BJ (cell line): ENCODE results near the gene GPRC5B. TPM values are rescaled to one million over a fixed set of nuclear protein-coding genes. Genes with fewer than 3 reads are reported as not detected.

ENCODE experiments used
- CTCF ChIA-PET: fragments of 350-600 bp; formaldehyde crosslinking; extraction: SDS; loops from one replicate; lab custom pipeline; 2021; ENCODE audit warnings: antibody characterized with exemption, inconsistent platforms; lab: Yijun Ruan, JAX
- POLR2A ChIA-PET: fragments of 300-600 bp; sonication (Branson Sonifier 250); formaldehyde crosslinking; extraction: SDS; loops from one replicate; lab custom pipeline; 2021; ENCODE audit warnings: antibody characterized with exemption; lab: Charles Lee
- DNase-seq: peaks from one replicate; pipeline ENCODE4 v3.0.0-alpha.2; 2011; ENCODE audit warnings: low read depth
- H3K27me3 ChIP-seq: 2 replicates; pipeline ENCODE4 v1.6.0; 2011; ENCODE audit warnings: low read length; ENCODE audit not compliant: control insufficient read depth, insufficient read depth
- H3K36me3 ChIP-seq: 2 replicates; pipeline ENCODE4 v1.5.1; 2011; ENCODE audit warnings: low read length; ENCODE audit not compliant: control insufficient read depth, insufficient read depth
- H3K4me3 ChIP-seq: 2 replicates; pipeline ENCODE4 v1.5.1; 2011; ENCODE audit warnings: low read depth, mild to moderate bottlenecking, control low read depth, low read length
- polyA plus RNA-seq: library from polyadenylated mRNA; depleted of rRNA; stranded (reverse); fragments of >200 nt; gene quantifications from 2 replicates; pipeline ENCODE4 v1.2.3, GENCODE V29; 2011
- TF ChIP-seq, protein P1 (sequence below): IDR thresholded peaks from 2 replicates; pipeline ENCODE4 v1.5.1; 2011; ENCODE audit warnings: low read depth, mild to moderate bottlenecking, control low read depth, inconsistent platforms, low read length, moderate library complexity; ENCODE audit not compliant: insufficient read depth

Gene GPRC5B
- polyA plus RNA-seq, 1 experiment: 0.33 TPM

- Histone ChIP-seq H3K36me3 (no peaks in the 10 kb centered on the region), H3K4me3 (peak overlapping the region; percentile 50), H3K27me3 (peaks cover 15% of the 10 kb centered on the region)
- TF ChIP-seq, protein P1, sequence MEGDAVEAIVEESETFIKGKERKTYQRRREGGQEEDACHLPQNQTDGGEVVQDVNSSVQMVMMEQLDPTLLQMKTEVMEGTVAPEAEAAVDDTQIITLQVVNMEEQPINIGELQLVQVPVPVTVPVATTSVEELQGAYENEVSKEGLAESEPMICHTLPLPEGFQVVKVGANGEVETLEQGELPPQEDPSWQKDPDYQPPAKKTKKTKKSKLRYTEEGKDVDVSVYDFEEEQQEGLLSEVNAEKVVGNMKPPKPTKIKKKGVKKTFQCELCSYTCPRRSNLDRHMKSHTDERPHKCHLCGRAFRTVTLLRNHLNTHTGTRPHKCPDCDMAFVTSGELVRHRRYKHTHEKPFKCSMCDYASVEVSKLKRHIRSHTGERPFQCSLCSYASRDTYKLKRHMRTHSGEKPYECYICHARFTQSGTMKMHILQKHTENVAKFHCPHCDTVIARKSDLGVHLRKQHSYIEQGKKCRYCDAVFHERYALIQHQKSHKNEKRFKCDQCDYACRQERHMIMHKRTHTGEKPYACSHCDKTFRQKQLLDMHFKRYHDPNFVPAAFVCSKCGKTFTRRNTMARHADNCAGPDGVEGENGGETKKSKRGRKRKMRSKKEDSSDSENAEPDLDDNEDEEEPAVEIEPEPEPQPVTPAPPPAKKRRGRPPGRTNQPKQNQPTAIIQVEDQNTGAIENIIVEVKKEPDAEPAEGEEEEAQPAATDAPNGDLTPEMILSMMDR: no peak
- ChIA-PET CTCF (interaction anchor here (0.7 to 8.4 kb wide), 6 partner anchors 15 to 301 kb away, joined by 3 to 178 read pairs (median 4); partner anchors contain the start of genes IQCK and KNOP1), POLR2A (interaction anchor here (0.6 kb wide), 1 partner anchor 767 kb away, joined by 4 read pairs; no protein-coding TSS in a partner anchor)
- no peak for DNase-seq
Measured at GRCh38 chr16:19883966-19884485, 622 bp downstream of the GPRC5B start.

DNA sequence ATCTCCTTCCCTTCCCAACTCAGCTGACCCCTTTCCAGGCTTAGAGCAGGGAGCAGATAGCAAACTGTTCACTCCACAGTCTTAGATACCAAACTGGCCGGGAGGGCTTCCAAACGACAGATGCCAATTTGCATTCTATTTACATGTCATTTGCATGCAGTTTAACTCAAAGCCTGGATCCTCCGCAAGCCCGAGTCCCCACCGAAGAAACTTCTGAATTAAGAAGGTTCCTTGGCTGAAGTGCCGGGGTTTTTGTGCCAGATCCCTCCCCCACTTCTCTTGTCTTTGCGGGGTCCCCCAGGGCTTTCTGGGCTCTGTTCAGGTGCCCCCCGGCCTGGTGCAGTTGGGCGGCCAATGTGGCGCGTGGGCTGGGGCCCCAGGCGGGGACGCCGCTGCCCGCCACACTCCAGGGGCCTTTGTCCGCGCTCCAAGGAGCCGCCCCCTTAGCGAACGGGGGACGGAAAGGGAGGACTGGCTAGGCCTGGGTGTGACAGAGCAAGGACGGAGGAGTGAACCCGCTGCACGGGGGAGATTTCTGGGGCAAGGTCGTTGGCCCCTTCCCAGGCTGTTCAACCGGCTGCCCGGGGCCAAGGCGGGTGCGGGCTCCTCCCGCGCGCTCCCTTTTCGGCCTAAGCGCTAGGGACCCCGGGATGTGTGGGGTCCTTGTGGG lies 1.2 kb downstream of the GPRC5B start:
- H3K36me3 ChIP-seq: no peaks in the 10 kb centered on the region
- ChIA-PET CTCF (interaction anchor here (1.0 to 8.4 kb wide), 4 partner anchors 16 to 324 kb away, joined by 3 to 178 read pairs (median 4); no protein-coding TSS in a partner anchor), POLR2A (interaction anchor here (0.6 kb wide), 1 partner anchor 766 kb away, joined by 4 read pairs; no protein-coding TSS in a partner anchor)
- H3K27me3 ChIP-seq: peaks cover 15% of the 10 kb centered on the region
- DNase-seq: no peak
- peak overlapping the region; percentile 50 for H3K4me3 ChIP-seq
- TF ChIP-seq, protein P1: no peak

- TF ChIP-seq, protein P1: no peak
- no peak for DNase-seq
- H3K4me3 ChIP-seq: no peak overlapping the region
- no peaks in the 10 kb centered on the region for H3K36me3 ChIP-seq
- H3K27me3 ChIP-seq: peaks cover 15% of the 10 kb centered on the region
- ChIA-PET CTCF (interaction anchor here (0.7 to 8.4 kb wide), 3 partner anchors 282 to 323 kb away, joined by 3 to 178 read pairs (median 3); no protein-coding TSS in a partner anchor), POLR2A (no interaction called here)
Measured at GRCh38 chr16:19882646-19883045, 2.0 kb downstream of the GPRC5B start.

DNA sequence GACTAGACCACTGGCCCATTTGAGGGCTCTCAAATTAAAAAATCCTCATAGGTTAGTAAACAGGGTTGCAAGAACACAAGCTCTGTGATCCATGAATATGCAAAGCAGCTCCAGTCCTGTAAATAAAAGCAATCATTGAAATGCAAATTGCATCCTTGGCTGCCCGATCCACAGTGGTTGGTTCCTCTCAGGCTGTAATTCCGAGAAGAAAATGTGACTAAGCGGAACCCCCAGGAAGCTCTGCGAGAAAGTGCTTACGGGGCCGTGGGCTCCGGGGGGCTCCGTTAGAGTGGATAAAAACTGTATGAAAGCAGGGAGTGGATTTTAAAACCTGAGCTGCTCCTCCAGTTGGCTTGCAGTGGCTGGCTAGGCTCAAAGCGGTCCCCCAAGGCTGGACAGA lies 2.5 kb downstream of the GPRC5B start:
- Histone ChIP-seq H3K27me3 (peaks cover 15% of the 10 kb centered on the region), H3K36me3 (no peaks in the 10 kb centered on the region), H3K4me3 (no peak overlapping the region)
- no peak for DNase-seq
- ChIA-PET POLR2A (no interaction called here), CTCF (interaction anchor here (0.7 to 8.4 kb wide), 3 partner anchors 281 to 322 kb away, joined by 3 to 178 read pairs (median 3); no protein-coding TSS in a partner anchor)
- TF ChIP-seq, protein P1: no peak

- no peak overlapping the region for H3K4me3 ChIP-seq
- ChIA-PET POLR2A (no interaction called here), CTCF (interaction anchor here (1.5 to 8.4 kb wide), 2 partner anchors 281 to 322 kb away, joined by 3 to 178 read pairs; no protein-coding TSS in a partner anchor)
- no peaks in the 10 kb centered on the region for H3K36me3 ChIP-seq
- no peak for DNase-seq
- peaks cover 15% of the 10 kb centered on the region for H3K27me3 ChIP-seq
- TF ChIP-seq, protein P1: no peak
Measured at GRCh38 chr16:19881783-19882182, 2.9 kb downstream of the GPRC5B start.
